ENCODE measurements around the gene PEX14. TPM values are rescaled to one million over a fixed set of nuclear protein-coding genes. Genes with fewer than 3 reads are reported as not detected.

PEX14 gene
- total RNA-seq, 2 donors from 2014 or later = 19.5 to 29.3 TPM

- DNase-seq = no peak
- Histone ChIP-seq H3K27ac (no peak overlapping the region), H3K27me3 (no peaks in the 10 kb centered on the region), H3K9ac (ENCODE audit: low read depth in 2 of 2, low read length in 2 of 2) (no peak overlapping the region), H3K9me3 (no peaks in the 10 kb centered on the region), H3K4me3 (no peak overlapping the region), H3K36me3 (no peaks in the 10 kb centered on the region), H3K4me1 (no peaks in the 10 kb centered on the region)
- intact Hi-C loops (cut with DNase I) = no loop called here
- TF ChIP-seq, protein P1, sequence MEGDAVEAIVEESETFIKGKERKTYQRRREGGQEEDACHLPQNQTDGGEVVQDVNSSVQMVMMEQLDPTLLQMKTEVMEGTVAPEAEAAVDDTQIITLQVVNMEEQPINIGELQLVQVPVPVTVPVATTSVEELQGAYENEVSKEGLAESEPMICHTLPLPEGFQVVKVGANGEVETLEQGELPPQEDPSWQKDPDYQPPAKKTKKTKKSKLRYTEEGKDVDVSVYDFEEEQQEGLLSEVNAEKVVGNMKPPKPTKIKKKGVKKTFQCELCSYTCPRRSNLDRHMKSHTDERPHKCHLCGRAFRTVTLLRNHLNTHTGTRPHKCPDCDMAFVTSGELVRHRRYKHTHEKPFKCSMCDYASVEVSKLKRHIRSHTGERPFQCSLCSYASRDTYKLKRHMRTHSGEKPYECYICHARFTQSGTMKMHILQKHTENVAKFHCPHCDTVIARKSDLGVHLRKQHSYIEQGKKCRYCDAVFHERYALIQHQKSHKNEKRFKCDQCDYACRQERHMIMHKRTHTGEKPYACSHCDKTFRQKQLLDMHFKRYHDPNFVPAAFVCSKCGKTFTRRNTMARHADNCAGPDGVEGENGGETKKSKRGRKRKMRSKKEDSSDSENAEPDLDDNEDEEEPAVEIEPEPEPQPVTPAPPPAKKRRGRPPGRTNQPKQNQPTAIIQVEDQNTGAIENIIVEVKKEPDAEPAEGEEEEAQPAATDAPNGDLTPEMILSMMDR (IDR thresholded peaks at IDR 0.05) = no peak
Observed at GRCh38 chr1:10662090-10662688, 187.4 kb downstream of the PEX14 start.

GRCh38 chr1:10662824-10663677 lies 188.3 kb downstream of the PEX14 start:
- H3K36me3 ChIP-seq = no peaks in the 10 kb centered on the region
- TF ChIP-seq, protein P1 (IDR thresholded peaks at IDR 0.05) = no peak
- intact Hi-C loops (cut with DNase I) = no loop called here

DNA sequence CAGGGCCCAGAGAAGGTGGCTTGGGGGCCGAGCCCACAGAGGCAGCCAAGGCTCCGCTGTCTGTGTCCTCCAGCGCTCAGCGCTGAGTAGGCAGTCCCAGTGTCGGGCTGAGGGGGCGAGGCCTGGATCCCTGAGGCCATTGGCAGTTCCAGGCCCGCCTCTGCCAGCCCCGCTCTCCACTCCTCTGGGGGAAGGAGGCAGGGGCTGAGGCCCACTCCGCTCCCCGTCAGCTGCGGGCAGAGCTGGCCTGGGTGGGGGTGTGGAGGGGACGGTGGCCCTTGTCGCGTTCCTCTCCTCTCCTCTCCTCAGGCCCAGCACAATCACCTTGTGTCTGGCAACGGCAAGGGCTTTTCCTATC lies 188.9 kb downstream of the PEX14 start:
- no peak overlapping the region for H3K4me3 ChIP-seq
- no peak for DNase-seq
- no peaks in the 10 kb centered on the region for H3K27me3 ChIP-seq
- H3K27ac ChIP-seq = no peak overlapping the region
- TF ChIP-seq, protein P1 (IDR thresholded peaks at IDR 0.05) = no peak
- H3K9me3 ChIP-seq = no peaks in the 10 kb centered on the region
- intact Hi-C loops (cut with DNase I) = no loop called here
- no peaks in the 10 kb centered on the region for H3K4me1 ChIP-seq
- H3K9ac ChIP-seq (ENCODE audit: low read depth in 2 of 2, low read length in 2 of 2) = no peak overlapping the region
- no peaks in the 10 kb centered on the region for H3K36me3 ChIP-seq

More at GRCh38 chr1:10662824-10663677, 188.3 kb downstream of the PEX14 start:
- no peak for DNase-seq
- H3K4me1 ChIP-seq = no peaks in the 10 kb centered on the region
- no peaks in the 10 kb centered on the region for H3K9me3 ChIP-seq
- H3K27me3 ChIP-seq = no peaks in the 10 kb centered on the region
- H3K4me3 ChIP-seq = no peak overlapping the region
- no peak overlapping the region for H3K27ac ChIP-seq
- H3K9ac ChIP-seq (ENCODE audit: low read depth in 2 of 2, low read length in 2 of 2) = no peak overlapping the region

DNA sequence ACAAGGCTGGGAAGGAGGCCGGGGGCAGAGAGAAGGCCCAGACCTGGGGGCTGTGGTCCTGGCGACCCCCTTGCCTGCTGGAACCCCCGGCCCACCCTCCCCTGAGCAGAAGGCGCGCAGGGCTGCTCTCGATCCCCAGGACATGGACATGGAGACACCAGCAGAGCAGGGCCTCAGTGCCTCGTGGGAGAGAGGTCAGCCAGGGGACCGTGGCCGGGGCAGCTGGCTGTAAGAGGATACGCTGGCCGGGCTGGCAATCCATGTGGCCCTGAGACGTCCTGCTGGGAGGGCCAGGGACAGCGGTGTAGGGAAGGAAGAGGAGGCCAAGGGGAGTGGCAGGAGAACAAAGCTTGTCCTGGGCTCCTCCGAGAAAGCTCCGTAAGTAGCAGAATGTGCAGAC lies 189.5 kb downstream of the PEX14 start:
- H3K36me3 ChIP-seq = no peaks in the 10 kb centered on the region
- H3K9ac ChIP-seq (ENCODE audit: low read depth in 2 of 2, low read length in 2 of 2) = no peak overlapping the region
- no peak for DNase-seq
- TF ChIP-seq, protein P1 (IDR thresholded peaks at IDR 0.05) = no peak
- no peak overlapping the region for H3K4me3 ChIP-seq
- intact Hi-C loops (cut with DNase I) = no loop called here
- no peaks in the 10 kb centered on the region for H3K4me1 ChIP-seq
- no peaks in the 10 kb centered on the region for H3K27me3 ChIP-seq
- H3K9me3 ChIP-seq = no peaks in the 10 kb centered on the region
- no peak overlapping the region for H3K27ac ChIP-seq

DNA sequence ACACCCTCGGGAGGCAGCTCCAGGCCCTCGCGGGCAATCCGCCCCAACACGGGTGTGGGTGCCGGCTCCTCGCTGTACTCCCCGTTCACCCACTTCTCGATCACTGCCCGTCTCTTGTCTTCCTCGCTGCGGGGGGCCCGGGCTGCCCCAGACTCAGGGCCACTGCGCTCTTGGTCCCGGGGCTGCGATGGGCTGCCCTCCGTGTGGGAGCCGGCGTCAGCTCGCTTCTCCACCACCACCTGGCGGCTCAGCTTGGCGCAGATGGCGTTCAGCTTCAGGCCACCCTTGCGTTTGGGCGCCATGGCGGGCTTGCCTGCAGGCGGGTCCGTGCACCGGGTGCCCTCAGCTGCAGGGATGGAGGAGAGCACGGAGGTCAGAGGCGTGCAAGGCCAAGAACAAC lies 190.5 kb downstream of the PEX14 start:
- TF ChIP-seq, protein P1 (IDR thresholded peaks at IDR 0.05) = no peak
- Histone ChIP-seq H3K4me3 (no peak overlapping the region), H3K9ac (ENCODE audit: low read depth in 2 of 2, low read length in 2 of 2) (no peak overlapping the region), H3K9me3 (no peaks in the 10 kb centered on the region), H3K4me1 (no peaks in the 10 kb centered on the region), H3K27ac (no peak overlapping the region), H3K36me3 (no peaks in the 10 kb centered on the region), H3K27me3 (no peaks in the 10 kb centered on the region)
- intact Hi-C loops (cut with DNase I) = no loop called here
- no peak for DNase-seq

Measured in colonic mucosa (tissue), 4 donors.